AG09309 (cell line): ENCODE results near the gene CAMK1D.

Experiments
- DNase-seq: peaks from one replicate; pipeline ENCODE4 v3.0.0-alpha.2; 2010; ENCODE audit warnings: low read depth
- H3K4me3 ChIP-seq: 2 replicates; pipeline ENCODE4 v1.5.1; 2011; ENCODE audit warnings: mild to moderate bottlenecking, low read depth, low read length, moderate library complexity; ENCODE audit not compliant: control insufficient read depth
- TF ChIP-seq, protein P1 (sequence below): IDR thresholded peaks from 2 replicates; pipeline ENCODE4 v1.5.1; 2011; ENCODE audit warnings: mild to moderate bottlenecking, low read depth, low read length, inconsistent platforms; ENCODE audit not compliant: insufficient read depth, control insufficient read depth; ENCODE audit errors: missing control alignments

CAMK1D gene

DNA sequence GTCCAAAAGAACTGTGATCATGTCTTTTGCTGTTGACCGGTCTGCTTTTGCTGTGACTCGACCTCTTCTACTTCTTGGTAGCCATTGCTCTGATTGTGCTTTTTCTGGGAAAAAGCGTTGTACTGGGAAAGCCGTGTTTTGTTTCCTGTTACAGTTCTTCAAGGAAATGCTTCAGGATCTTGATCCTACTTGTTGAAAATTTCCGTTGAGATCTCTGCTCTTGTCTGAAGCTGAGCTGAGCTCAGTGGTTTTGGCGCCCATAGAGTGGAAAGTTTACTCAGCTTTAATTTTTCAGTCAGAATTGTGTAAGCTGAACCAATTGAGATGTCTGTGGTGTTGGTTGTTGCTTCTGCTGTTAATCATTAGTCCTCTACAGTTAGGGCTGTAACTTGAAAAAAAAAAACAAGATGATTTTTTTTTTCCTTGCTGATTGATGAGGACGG, 349.9 kb downstream of the CAMK1D start:
- TF ChIP-seq, protein P1, sequence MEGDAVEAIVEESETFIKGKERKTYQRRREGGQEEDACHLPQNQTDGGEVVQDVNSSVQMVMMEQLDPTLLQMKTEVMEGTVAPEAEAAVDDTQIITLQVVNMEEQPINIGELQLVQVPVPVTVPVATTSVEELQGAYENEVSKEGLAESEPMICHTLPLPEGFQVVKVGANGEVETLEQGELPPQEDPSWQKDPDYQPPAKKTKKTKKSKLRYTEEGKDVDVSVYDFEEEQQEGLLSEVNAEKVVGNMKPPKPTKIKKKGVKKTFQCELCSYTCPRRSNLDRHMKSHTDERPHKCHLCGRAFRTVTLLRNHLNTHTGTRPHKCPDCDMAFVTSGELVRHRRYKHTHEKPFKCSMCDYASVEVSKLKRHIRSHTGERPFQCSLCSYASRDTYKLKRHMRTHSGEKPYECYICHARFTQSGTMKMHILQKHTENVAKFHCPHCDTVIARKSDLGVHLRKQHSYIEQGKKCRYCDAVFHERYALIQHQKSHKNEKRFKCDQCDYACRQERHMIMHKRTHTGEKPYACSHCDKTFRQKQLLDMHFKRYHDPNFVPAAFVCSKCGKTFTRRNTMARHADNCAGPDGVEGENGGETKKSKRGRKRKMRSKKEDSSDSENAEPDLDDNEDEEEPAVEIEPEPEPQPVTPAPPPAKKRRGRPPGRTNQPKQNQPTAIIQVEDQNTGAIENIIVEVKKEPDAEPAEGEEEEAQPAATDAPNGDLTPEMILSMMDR = no peak
- DNase-seq = no peak
- H3K4me3 ChIP-seq = no peak overlapping the region

DNA sequence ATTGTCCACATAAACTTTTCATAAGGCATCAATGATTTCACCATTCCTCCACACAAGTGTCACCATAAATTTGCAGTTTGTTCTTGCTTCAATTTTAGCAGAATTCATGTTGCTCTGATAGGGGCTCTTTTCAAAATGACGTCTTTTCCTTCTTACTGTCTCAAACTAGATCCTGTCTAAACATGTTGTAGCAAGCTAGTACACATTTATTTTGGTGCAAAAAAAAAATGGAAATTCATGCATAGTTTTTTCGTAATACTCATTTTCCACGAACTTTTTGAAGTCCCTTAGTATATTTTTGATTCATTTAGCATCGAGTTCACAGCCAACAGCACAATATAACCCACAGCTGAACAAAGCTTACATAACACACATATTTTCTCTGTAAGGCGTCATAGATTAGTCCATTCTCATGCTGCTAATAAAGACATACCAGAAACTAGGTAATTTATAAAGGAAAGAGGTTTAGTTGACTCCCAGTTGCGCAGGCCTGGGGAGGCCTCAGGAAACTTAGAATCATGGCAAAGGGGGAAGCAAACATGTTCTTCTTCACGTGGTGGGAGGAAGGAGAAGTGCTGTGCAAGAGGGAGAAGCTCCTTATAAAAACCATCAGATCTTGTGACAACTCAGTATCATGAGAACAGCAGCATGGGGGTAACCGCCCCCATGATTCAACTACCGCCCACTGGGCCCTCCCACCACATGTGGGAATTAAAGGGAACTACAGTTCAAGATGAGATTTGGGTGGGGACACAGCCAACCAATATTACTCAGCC, 350.6 kb downstream of the CAMK1D start:
- no peak for DNase-seq
- H3K4me3 ChIP-seq = no peak overlapping the region
- TF ChIP-seq, protein P1 = no peak

DNA sequence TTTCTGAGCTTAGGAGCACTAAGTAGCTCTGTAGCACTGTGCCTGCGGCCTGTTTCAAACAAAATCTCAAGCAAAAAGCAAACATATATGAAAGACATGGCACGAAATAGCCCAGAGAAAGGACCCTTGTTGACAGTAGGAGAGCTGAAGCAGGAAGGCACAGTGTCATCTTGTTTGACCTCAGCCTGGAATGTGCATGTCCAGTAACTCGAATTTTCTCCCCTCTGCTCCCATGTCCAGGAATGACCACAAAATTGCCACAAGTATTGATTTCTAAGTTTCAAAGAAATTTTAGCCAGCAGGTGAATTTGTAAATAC, 351.2 kb downstream of the CAMK1D start:
- TF ChIP-seq, protein P1 = no peak
- DNase-seq = no peak
- no peak overlapping the region for H3K4me3 ChIP-seq

DNA sequence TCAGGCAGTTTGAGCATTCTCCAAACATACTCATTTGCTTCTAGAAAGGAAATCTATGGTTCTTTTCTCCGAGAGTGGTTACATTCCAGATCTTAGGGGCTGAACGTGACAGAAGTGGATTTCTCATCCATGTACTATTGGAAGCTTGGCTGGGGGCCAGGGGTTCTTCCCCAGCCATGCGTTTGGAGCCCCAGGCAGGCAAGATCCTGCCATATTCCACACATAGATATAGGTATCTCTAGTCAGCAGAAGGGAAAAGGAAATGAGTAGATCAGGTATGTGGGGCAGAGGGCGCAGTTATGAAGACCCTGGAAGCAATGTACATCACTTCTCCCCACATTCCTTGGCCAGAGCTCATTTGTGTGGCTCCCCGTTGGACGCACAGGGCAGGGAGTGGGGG, 352.3 kb downstream of the CAMK1D start:
- no peak overlapping the region for H3K4me3 ChIP-seq
- DNase-seq = no peak
- TF ChIP-seq, protein P1 = no peak

DNA sequence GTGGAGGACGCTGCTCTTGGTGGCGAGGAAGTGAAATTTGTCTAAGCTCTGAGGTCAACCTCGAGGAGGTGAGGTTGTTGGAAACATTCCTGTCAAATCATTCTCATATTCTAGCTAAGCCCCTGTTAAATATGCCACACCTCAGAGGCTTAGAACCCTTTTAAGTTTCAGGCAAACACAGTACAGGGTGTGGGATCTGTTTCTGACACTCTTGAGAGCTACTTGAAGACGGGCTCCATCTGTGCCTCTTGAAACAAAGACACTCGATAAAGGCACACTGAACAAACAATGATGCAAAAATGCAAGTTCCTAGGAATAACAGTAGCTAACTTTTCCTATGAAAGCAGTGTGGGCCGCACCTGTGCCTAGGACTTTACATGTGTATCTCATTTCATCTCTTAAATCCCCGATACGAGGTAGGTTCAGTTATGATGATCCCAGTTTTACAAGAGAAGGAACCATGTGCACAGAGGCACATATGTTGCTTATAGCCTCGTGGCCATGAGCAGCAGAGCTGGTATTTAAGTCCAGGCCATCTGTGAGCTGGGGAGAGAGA, 352.9 kb downstream of the CAMK1D start:
- TF ChIP-seq, protein P1 = no peak
- no peak overlapping the region for H3K4me3 ChIP-seq
- DNase-seq = no peak

DNA sequence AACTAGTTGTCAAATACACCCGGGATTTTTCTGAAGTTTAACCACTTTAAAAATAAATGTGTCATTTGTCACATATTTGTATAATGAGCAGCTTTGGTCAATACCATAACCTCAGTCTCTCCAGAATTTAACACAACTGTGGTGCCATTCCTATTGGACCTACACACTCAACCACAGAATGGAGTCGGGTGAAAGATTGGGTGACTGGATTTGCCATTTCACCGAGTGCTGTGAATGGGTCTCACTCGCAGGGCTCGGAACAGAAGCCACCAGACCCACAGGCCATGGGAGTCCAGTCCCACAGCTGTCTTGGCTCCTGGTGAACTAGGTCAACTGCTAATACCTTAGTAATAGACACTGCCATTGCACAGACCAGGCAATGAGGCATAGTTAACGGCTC, 353.8 kb downstream of the CAMK1D start:
- DNase-seq = no peak
- no peak overlapping the region for H3K4me3 ChIP-seq
- TF ChIP-seq, protein P1 = no peak

DNA sequence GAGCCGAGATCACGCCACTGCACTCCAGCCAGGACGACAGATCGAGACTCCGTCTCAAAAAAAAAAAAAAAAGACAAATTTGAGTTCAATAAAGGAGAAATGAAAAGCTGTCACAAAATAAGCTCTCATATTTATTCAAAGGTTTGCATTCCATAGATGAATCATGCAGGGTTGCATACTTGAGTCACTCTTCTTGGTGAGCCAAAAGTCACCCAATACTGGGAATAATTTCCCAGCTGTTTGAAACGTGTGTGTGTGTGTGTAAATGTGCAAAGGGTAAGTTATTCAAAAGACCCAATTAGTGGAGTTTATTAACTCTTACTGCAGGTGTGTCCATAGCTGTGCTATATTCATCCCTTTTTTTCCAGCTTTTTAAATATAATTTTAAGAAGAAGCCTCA, 354.5 kb downstream of the CAMK1D start:
- no peak overlapping the region for H3K4me3 ChIP-seq
- TF ChIP-seq, protein P1 = no peak
- DNase-seq = no peak
